Activated CD4-positive, alpha-beta T cell treated with anti-CD3 and anti-CD28 coated beads, Interleukin-2, amount 50 U/mL, for 24 hours (primary cell): Measurements from ENCODE around the gene RAB18.
"Not testable (repeated sequence)": the region's sequence is repeated elsewhere in the genome, so short reads cannot be mapped to it uniquely, and the experiment has no call there.

Source experiments
- DNase-seq, 2 donors: peaks; one replicate each; pipeline ENCODE4 v3.0.0-alpha.2; 2020; ENCODE audit warnings: low read depth in 1 of 2, low spot score in 1 of 2

The RAB18 gene

GRCh38 chr10:27504007-27504807 lies at the start of gene RAB18:
TSS of gene RAB18 (plus strand) at chr10:27504304. CDS start at chr10:27504370, 66 bp downstream.
- peak; percentile 91 to 99 for DNase-seq

GRCh38 chr10:27454837-27455236 lies 49.3 kb upstream of the RAB18 start:
- DNase-seq, result no peak

GRCh38 chr10:27457261-27457945 lies 46.7 kb upstream of the RAB18 start:
- no peak for DNase-seq

GRCh38 chr10:27457966-27458365 lies 46.1 kb upstream of the RAB18 start:
- no peak for DNase-seq

DNA sequence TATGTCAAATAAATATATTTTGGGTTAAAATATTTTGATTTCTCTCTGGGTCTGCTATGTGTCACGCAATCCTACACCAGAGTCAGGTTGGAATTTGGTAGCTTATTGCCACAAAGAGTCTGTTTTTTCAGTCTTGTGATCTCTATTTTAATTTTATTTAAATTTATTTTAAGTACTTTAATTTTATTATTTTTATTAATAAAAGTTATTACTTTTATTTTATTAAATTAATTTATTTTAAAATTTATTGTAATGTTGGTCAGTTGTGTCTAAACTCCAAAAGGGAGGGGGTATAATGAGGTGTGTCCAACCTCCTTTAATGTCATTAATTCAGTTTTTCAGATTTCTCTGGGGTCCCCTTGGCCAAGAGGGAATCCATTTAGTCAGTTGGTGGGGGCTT lies 42.8 kb upstream of the RAB18 start:
- DNase-seq, result no peak

- DNase-seq, result no peak
Measured at GRCh38 chr10:27463961-27464360, 40.1 kb upstream of the RAB18 start.

DNA sequence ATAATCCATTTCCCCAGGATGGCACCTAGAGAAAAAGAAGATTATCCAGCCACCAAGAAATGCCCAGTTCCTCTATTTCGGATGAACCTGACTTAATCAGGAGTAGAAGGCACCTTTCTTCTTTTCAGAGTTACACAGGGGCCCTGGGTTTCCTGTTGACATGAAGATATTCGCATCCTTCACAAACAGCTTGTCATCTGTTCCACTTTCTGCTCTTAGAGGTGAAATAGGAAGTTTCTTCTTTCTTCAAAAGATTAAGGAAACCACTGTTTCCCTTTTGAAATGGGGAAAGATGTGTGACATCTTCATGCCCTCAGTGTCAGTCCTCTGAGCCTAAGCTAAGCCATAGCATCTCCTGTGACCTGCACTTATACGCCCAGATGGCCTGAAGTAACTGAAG lies 39.1 kb upstream of the RAB18 start:
- DNase-seq, result no peak

DNA sequence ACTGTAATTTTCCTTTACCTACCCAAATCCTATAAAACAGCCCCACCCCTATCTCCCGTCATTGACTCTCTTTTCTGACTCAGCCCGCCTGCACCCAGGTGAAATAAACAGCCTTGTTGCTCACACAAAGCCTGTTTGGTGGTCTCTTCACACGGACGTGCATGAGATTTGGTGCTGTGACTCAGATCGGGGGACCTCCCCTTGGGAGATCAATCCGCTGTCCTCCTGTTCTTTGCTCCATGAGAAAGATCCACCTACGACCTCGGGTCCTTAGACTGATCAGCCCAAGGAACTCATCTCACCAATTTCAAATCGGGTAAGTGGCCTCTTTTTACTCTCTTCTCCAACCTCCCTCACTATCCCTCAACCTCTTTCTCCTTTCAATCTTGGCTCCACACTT lies 38.5 kb upstream of the RAB18 start:
- DNase-seq, result not testable (repeated sequence)

DNA sequence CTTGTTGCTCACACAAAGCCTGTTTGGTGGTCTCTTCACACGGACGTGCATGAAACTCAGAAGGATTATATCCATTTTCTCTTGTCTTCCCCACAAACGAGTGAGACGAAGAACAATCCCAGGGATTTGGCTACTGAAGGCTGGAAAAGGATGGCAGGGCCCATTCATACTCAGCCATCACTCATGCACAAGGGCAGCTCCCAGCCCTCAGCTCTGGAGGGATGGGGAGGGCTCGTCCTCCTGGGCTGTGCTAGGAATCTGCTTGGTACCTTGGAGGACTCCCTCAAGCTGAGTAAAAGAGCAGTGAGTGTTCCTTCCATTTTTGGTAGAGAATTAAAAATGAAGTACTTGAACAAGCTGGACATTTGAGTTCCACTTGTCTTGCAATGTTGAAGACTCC lies 33.2 kb upstream of the RAB18 start:
- DNase-seq, result no peak

DNA sequence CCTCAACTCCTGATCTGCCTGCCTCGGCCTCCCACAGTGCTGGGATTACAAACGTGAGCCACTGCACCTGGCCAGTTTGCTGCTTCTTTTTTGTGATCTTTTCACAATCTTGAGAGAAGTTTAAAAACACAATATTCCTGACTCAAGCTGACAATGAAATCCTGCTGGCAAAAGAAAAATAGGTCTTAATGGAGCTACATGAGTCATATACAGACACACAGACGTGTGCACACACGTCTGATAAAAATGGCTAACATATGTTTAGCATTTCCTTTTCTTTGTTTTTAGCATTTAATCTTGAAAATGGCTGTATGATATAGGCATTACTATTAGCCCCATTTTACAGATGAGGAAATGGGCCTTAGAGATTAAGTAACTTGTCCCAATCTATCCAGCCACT lies 29.4 kb upstream of the RAB18 start:
- no peak for DNase-seq

- no peak for DNase-seq
Measured at GRCh38 chr10:27479016-27479415, 25.1 kb upstream of the RAB18 start.

DNA sequence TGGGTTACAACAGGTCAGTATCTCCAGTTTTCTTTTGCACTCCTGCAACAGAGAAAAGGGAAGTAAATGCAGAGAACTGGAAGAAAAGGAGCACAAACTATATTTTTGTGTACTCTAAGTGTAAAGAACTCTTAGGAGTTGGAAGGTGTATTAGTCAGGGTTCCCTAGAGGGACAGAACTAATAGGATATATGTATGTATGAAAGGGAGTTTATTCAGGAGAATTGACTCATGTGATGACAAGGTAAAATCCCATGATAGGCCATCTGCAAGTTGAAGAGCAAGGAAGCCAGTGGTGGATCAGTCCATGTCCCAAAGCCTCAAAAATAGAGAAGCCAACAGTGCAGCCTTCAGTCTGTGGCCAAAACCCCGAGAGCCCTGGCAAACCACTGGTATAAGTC lies 22.6 kb upstream of the RAB18 start:
- DNase-seq, result no peak

DNA sequence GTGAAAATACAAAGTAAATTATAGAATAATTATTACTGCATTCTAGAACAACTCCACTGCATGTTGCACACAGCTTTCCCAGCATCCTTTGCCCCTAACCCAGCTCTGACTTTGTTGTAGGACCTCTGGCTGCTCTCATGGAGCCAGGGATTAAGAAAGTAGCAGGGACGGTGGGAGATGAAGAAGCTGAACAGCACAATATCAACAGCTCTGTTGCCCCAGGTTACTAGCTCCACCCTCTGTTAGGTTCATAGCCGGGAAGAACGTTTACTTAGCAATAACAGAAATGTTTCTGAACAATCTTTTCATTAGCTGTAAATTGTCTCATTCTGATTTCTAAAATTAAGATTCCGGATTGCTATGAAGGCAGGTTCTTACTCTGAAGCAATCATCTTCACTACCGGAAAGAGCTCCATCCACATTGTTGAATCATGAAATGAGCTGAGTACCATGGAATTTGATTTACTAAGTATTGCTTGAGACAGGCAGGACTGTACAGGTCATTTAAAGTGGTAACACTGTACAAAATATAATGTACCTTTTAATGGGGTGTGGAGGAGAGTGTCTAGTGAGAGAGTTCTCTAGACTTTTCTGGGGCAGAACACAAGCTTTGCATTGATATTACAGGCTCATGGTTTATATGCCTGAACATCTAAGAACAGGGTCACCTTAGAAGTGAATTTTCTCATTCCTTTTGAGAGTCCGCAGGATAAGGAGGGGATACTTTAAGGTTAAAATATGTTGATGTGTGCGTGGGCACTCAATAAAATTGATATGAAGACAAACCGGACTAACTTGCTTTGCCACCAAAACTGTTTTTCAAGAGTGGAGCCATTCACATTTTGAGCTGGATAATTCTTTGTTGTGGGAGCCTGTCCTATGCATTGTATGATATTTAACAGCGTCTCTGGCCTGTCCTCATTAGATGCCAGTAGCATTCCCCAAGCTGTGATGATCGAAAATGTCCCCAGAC lies 20.8 kb upstream of the RAB18 start:
- no peak for DNase-seq

DNA sequence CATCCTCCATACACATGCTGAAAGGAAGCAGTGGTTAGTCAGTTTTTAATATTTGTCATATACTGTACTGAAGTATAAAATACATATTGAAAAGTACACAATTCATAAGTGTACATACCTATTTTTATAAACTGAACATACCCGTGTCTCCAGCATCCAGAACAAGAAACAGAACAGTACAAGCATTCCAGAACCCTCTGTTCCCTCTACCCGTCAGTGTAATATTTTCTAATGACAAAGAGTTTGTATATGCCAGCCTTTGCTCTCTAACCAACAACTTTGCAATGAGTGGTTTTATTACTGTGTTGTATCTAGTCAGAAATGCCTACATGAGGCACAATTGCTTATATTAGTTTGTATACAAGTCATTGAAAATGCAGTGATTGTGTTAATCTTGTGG lies 18.7 kb upstream of the RAB18 start:
- no peak for DNase-seq

DNA sequence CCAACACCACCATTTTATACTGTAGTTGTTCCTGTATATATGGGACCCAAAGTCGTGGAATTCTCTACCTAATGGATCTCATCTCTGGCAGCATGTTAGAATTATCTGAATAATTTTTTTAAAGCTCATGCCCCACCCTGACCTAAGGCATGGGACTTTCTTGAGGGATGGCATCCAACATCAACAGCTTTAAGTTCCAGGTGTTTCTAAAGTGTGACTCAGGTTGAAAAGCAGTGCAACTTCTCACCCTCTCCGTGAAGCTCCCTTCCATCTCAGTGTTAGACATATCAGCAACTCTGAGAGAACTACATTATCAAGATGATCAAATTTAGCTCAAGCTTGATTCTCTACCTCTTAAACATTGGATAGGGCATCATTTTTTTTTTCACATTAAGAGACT lies 18.1 kb upstream of the RAB18 start:
- DNase-seq, result no peak

DNA sequence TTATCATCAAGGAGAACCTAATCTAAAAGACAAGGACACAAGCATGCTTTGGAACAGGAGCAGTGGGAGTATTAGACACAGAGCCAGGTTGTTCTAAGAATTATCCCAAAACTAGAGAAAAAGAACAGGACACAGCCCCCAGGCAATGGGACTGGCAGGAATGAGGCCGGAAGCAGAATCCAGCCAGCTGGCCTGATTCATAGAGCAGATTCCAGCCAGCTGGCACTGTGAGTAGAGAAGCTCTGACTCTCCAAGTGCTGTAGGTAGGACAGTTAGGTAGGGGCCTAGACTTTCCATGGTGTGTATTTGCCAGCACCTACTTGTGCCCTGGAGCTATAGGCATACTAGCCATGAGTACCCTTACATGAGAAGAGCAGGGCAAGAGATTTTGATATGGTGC lies 13.3 kb upstream of the RAB18 start:
- no peak for DNase-seq

DNA sequence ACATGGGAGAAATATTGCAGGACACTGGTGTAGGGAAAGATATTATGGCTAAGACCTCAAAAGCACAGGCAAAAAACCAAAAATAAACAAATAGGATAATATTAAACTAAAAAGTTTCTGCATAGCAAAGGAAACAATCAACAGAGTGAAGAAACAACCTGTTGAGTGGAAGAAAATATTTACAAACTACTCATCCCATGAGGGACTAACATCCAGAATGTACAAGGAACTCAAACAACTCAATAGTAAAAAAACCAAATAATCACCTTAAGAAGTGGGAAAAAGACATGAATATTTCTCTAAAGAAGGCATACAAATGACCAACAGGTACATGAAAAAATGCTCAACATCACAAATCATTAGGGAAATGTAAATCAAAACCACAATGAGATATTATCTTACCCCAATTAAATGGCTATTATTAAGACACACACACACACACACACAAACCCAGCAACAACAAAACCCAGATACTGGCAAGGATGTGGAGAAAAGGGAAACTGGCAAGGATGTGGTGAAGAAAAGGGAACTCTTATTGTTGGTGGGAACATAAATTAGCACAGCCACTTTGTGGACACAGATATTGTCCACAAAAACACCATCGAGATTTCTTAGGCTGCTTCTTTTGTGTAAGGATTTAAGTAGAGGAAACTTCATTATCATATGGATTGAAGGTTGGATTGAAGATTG lies 9.8 kb upstream of the RAB18 start:
- no peak for DNase-seq

DNA sequence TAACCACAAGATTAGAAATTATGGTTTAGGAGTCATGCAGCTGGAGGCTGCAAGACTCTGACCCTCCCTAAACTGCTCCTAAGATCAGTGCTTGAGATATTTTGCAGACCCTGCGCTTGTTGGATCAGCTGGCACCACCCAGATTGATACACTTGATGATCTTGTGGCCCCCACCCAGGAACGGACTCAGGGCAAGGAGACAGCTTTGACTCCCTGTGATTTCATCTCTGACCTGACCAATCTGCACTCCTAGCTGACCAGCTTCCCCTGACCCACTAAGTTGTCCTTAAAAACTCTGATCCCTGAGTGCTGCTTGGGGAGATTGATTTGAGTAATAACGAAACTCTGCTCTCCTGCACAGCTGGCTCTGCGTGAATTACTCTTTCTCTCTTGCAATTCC lies 8.0 kb upstream of the RAB18 start:
- no peak for DNase-seq

DNA sequence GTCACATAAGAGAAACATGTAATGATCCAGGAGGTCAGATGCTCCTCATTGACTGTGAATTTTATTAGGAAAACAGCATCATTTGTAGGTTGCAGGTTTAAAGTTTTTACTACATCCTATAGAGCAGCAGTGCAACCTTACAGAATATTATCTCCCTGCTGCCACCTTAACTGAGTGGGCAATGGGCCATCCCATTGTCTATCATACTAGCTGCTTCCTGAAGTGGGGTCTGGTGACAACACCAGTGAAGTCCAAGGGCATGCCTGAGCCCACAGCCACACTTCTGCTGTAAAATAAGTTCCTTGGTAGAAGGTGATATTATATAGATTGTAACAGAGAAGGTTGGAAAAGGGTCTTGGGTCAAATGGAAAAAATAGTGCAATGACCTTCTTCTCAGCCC lies 4.0 kb upstream of the RAB18 start:
- no peak for DNase-seq

DNA sequence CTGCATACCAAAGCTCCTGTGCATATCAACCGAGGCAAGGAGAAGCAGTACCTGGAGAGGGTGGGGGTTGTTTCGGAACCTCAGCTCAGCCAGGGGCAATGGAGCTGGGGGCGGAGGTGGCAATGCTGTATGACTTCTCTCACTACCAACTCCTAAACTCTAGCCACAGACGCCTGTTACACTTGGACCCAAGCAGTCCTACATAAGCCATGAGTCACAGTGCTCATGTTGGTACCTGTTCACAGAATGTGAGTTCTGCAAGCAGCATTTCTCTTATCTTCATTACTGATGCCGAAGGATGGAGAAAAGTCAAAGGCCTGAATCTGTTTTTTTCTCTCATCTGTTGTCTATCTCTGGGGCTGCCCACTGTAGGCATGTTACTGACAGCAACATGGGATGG lies 3.2 kb upstream of the RAB18 start:
- no peak for DNase-seq

- DNase-seq, result no peak
Measured at GRCh38 chr10:27503498-27504006, 552 bp upstream of the RAB18 start.
